KOPT-K1 (cell line): ENCODE data around the gene DYNLT1.
"Not testable (repeated sequence)": the region's sequence is repeated elsewhere in the genome, so short reads cannot be mapped to it uniquely, and the experiment has no call there.

Experiments
- H3K27ac ChIP-seq: fragments of 200-600 bp; sonication (generic); 2 replicates; pipeline ENCODE4 v1.5.1; 2016; ENCODE audit warnings: antibody characterized with exemption, mild to moderate bottlenecking, low read depth, low read length; ENCODE audit not compliant: poor library complexity, severe bottlenecking
- H3K36me3 ChIP-seq: fragments of 200-600 bp; sonication (generic); 2 replicates; pipeline ENCODE4 v1.5.1; 2017; ENCODE audit warnings: antibody characterized with exemption, mild to moderate bottlenecking, low read length, moderate library complexity; ENCODE audit not compliant: insufficient read depth
- H3K9me3 ChIP-seq: fragments of 200-600 bp; sonication (generic); 2 replicates; pipeline ENCODE4 v1.5.1; 2017; ENCODE audit warnings: antibody characterized with exemption, low read length, mild to moderate bottlenecking; ENCODE audit not compliant: insufficient read depth, poor library complexity, severe bottlenecking

The DYNLT1 gene

GRCh38 chr6:158607411-158608170, 37.0 kb downstream of the DYNLT1 start:
- peaks cover 100% of the 10 kb centered on the region for H3K36me3 ChIP-seq
- H3K27ac ChIP-seq, result no peak overlapping the region
- H3K9me3 ChIP-seq, result no peaks in the 10 kb centered on the region

GRCh38 chr6:158606935-158607334, 37.6 kb downstream of the DYNLT1 start:
- Histone ChIP-seq H3K36me3 (peaks cover 100% of the 10 kb centered on the region), H3K9me3 (no peaks in the 10 kb centered on the region), H3K27ac (no peak overlapping the region)

GRCh38 chr6:158606011-158606410, 38.5 kb downstream of the DYNLT1 start:
- not testable (repeated sequence) for H3K27ac ChIP-seq, H3K9me3 ChIP-seq
- H3K36me3 ChIP-seq, result peaks cover 100% of the 10 kb centered on the region

GRCh38 chr6:158605266-158605878, 39.2 kb downstream of the DYNLT1 start:
- Histone ChIP-seq H3K9me3 (no peaks in the 10 kb centered on the region), H3K36me3 (peaks cover 100% of the 10 kb centered on the region), H3K27ac (no peak overlapping the region)

GRCh38 chr6:158604048-158604406, 40.5 kb downstream of the DYNLT1 start:
- Histone ChIP-seq H3K27ac (no peak overlapping the region), H3K9me3 (no peaks in the 10 kb centered on the region), H3K36me3 (peaks cover 100% of the 10 kb centered on the region)

- Histone ChIP-seq H3K27ac (no peak overlapping the region), H3K9me3 (no peaks in the 10 kb centered on the region), H3K36me3 (peaks cover 98% of the 10 kb centered on the region)
Observed at GRCh38 chr6:158603261-158604047, 41.1 kb downstream of the DYNLT1 start.

GRCh38 chr6:158599635-158600034, 44.9 kb downstream of the DYNLT1 start:
- no peak overlapping the region for H3K27ac ChIP-seq
- H3K36me3 ChIP-seq, result peaks cover 95% of the 10 kb centered on the region
- no peaks in the 10 kb centered on the region for H3K9me3 ChIP-seq

GRCh38 chr6:158597565-158597964, 47.0 kb downstream of the DYNLT1 start:
- H3K27ac ChIP-seq, result no peak overlapping the region
- H3K36me3 ChIP-seq, result peaks cover 95% of the 10 kb centered on the region
- no peaks in the 10 kb centered on the region for H3K9me3 ChIP-seq

GRCh38 chr6:158596861-158597260, 47.7 kb downstream of the DYNLT1 start:
- peaks cover 95% of the 10 kb centered on the region for H3K36me3 ChIP-seq
- H3K9me3 ChIP-seq, result no peaks in the 10 kb centered on the region
- no peak overlapping the region for H3K27ac ChIP-seq

GRCh38 chr6:158595223-158595622, 49.3 kb downstream of the DYNLT1 start:
- Histone ChIP-seq H3K36me3 (peaks cover 95% of the 10 kb centered on the region), H3K9me3 (no peaks in the 10 kb centered on the region), H3K27ac (no peak overlapping the region)

GRCh38 chr6:158593670-158594069, 50.9 kb downstream of the DYNLT1 start:
- Histone ChIP-seq H3K27ac (no peak overlapping the region), H3K9me3 (no peaks in the 10 kb centered on the region), H3K36me3 (peaks cover 95% of the 10 kb centered on the region)

- H3K9me3 ChIP-seq, result no peaks in the 10 kb centered on the region
- H3K36me3 ChIP-seq, result peaks cover 97% of the 10 kb centered on the region
- no peak overlapping the region for H3K27ac ChIP-seq
Observed at GRCh38 chr6:158591810-158592209, 52.7 kb downstream of the DYNLT1 start.

GRCh38 chr6:158591134-158591809, 53.3 kb downstream of the DYNLT1 start:
- Histone ChIP-seq H3K27ac (no peak overlapping the region), H3K36me3 (peaks cover 97% of the 10 kb centered on the region), H3K9me3 (no peaks in the 10 kb centered on the region)

- H3K27ac ChIP-seq, result no peak overlapping the region
- H3K36me3 ChIP-seq, result peaks cover 98% of the 10 kb centered on the region
- H3K9me3 ChIP-seq, result no peaks in the 10 kb centered on the region
Observed at GRCh38 chr6:158589366-158589765, 55.2 kb downstream of the DYNLT1 start.

GRCh38 chr6:158586652-158587051, 57.9 kb downstream of the DYNLT1 start:
- no peaks in the 10 kb centered on the region for H3K9me3 ChIP-seq
- no peak overlapping the region for H3K27ac ChIP-seq
- H3K36me3 ChIP-seq, result peaks cover 96% of the 10 kb centered on the region
